PFSK-1 (cell line): ENCODE data around the gene SORBS1.

Experiments used
- FOXP2 ChIP-seq: optimal IDR thresholded peaks from 2 replicates; pipeline ENCODE3; 2011; ENCODE audit warnings: borderline replicate concordance, control low read depth, inconsistent platforms; ENCODE audit not compliant: insufficient read depth; ENCODE audit errors: extremely low read length, extremely low read depth
- POLR2AphosphoS5 ChIP-seq: IDR thresholded peaks from 2 replicates; pipeline ENCODE4 v1.6.1; 2012; ENCODE audit warnings: low read depth, mild to moderate bottlenecking, control low read depth, low read length, moderate library complexity
- REST ChIP-seq, 2 experiments: IDR thresholded peaks; 2 replicates each; pipeline versions ENCODE4 v1.6.1 to v1.8.0; 2011 to 2012; ENCODE audit warnings: low read depth in 2 of 2, low read length in 2 of 2, control low read depth in 1 of 2, inconsistent platforms in 1 of 2, mild to moderate bottlenecking in 1 of 2, moderate library complexity in 1 of 2; ENCODE audit not compliant: insufficient read depth in 1 of 2
- SIN3A ChIP-seq: IDR thresholded peaks from 2 replicates; pipeline ENCODE4 v1.6.1; 2012; ENCODE audit warnings: mild to moderate bottlenecking, low read length, moderate library complexity, borderline replicate concordance; ENCODE audit not compliant: insufficient read depth
- TAF1 ChIP-seq: IDR thresholded peaks from 2 replicates; pipeline ENCODE4 v1.6.1; 2012; ENCODE audit warnings: low read length, control low read depth, borderline replicate concordance; ENCODE audit not compliant: insufficient read depth

Gene SORBS1

DNA sequence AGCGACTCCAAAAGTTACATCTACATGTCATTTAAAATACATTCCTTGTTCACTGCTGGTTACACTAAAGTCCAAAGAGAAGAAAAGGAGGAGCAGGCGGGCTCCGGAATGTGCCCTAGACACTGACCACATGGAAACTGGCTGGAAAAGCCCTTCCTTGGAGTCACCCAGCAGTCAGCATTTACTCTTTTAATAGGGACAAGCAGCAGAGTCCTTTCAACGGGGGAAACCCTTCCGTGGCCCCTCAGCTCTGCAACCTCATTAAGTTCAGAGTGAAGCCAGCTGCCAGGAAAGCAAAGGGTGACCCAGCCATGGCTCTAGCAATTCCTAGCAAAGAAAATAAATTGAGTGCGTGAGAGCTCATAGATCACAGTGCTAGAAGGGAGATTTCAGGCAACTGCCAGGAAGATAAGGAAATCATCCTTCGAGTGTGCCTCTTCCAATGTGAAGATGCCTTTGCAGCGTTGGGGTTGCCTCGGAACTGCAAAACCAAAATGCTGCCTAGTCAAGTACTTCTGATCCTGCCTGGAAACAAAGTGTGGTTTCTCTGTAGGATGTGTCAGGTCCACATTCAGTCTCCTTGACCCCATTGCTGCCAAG is 101.6 kb downstream of the SORBS1 start:
- TF ChIP-seq SIN3A (no peak), TAF1 (no peak), REST (IDR thresholded peaks at IDR 0.05; ENCODE audit: insufficient read depth in 1 of 2, low read depth in 2 of 2, low read length in 2 of 2) (no peak), POLR2AphosphoS5 (no peak)

- no peak for TF ChIP-seq FOXP2
- no peak for TF ChIP-seq SIN3A
- TF ChIP-seq TAF1: no peak
- TF ChIP-seq REST (IDR thresholded peaks at IDR 0.05; ENCODE audit: insufficient read depth in 1 of 2, low read depth in 2 of 2, low read length in 2 of 2): no peak
- no peak for TF ChIP-seq POLR2AphosphoS5
These were observed 102.3 kb downstream of the SORBS1 start for GRCh38 chr10:95458871-95459270.

GRCh38 chr10:95458014-95458413 is 103.2 kb downstream of the SORBS1 start:
- TF ChIP-seq SIN3A: no peak
- TF ChIP-seq POLR2AphosphoS5: no peak
- TF ChIP-seq TAF1: no peak
- TF ChIP-seq REST (IDR thresholded peaks at IDR 0.05; ENCODE audit: insufficient read depth in 1 of 2, low read depth in 2 of 2, low read length in 2 of 2): no peak
- no peak for TF ChIP-seq FOXP2

DNA sequence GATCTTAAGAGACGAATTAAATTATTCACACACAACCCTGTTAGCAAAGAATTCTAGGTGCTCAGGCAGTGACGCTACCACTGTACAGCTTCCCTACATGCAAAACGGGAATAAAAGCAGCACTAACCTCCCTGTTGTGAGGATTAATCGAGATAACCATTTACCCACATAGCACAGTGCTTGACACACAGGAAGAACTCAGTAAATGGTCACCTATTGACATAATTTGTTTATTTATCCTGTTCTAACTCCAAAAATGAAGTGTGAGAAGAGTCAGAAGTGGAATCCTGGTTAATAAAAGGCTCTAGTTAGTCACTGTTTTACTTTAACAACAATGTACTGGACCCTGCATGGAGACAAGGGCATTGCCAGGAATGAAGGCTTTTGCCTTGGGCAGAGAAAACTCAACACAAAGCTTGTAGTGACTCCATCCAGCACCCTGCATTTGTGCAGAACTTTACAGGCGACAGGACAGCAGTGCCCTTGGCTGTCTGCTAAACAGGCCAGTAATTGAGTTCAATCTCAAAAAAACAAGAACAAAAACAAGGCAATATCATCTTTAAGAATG is 103.8 kb downstream of the SORBS1 start:
- TF ChIP-seq SIN3A: no peak

DNA sequence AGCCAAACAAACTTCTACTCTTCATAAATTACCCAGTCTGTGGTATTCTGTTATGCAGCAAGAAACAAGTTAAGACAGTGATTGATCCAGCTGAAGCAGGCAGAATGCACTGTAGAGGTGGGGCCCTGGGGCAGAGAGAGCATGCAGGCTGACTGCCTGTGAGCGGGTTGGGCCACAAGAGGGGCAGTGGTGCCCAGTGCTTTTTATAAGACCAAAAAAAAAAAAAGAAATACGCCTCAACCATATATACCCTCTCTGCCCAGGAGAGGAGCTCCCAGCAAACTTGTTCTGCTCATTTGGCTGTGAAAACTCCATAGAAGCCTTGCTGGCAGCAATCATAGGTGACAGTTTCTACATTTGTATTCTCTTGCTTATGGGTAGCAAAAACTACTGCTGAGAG is 104.7 kb downstream of the SORBS1 start:
- TF ChIP-seq REST (IDR thresholded peaks at IDR 0.05; ENCODE audit: insufficient read depth in 1 of 2, low read depth in 2 of 2, low read length in 2 of 2) (no peak), FOXP2 (no peak), POLR2AphosphoS5 (no peak), SIN3A (no peak), TAF1 (no peak)
